ENCODE data around the gene PHKA2.

PHKA2 gene

DNA sequence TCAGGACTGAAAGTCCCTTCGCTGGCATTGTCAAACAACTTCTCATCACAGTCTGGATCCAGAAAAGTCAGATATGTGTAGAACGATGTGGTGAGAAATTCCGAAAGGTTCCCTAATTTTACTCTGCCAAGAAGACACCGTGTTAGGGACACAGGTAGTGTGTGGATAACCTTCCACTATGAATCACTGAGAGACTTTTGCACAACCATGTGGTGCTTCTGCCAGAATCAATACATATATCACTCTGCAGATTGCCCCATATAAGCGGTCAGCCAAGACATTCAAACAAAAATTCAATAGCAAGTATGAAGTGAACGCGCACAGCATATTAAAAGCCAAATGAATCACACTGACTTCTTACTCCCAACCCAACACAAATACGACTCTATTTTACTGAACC, 63.8 kb downstream of the PHKA2 start:
- POLR2A ChIA-PET: no interaction called here
- CTCF ChIA-PET: no interaction called here
- no peak for TF ChIP-seq SUZ12 (IDR thresholded peaks at IDR 0.05)
- no peak for TF ChIP-seq ELF4 (IDR thresholded peaks at IDR 0.05)
- TF ChIP-seq LEF1 (IDR thresholded peaks at IDR 0.05; ENCODE audit: borderline replicate concordance): no peak
- TF ChIP-seq TARDBP (IDR thresholded peaks at IDR 0.05): no peak
- TF ChIP-seq NFRKB (IDR thresholded peaks at IDR 0.05): no peak
- TF ChIP-seq FOXA1 (IDR thresholded peaks at IDR 0.05): no peak
- TF ChIP-seq BHLHE40 (IDR thresholded peaks at IDR 0.05; ENCODE audit: borderline replicate concordance): no peak
- no peak for TF ChIP-seq CTBP1 (IDR thresholded peaks at IDR 0.05; ENCODE audit: borderline replicate concordance)
- TF ChIP-seq SP1 (IDR thresholded peaks at IDR 0.05): no peak
- TF ChIP-seq FOXK2 (IDR thresholded peaks at IDR 0.05): no peak
- TF ChIP-seq, protein P1, sequence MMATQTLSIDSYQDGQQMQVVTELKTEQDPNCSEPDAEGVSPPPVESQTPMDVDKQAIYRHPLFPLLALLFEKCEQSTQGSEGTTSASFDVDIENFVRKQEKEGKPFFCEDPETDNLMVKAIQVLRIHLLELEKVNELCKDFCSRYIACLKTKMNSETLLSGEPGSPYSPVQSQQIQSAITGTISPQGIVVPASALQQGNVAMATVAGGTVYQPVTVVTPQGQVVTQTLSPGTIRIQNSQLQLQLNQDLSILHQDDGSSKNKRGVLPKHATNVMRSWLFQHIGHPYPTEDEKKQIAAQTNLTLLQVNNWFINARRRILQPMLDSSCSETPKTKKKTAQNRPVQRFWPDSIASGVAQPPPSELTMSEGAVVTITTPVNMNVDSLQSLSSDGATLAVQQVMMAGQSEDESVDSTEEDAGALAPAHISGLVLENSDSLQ (IDR thresholded peaks at IDR 0.05): no peak
- no peak for TF ChIP-seq FOXM1 (IDR thresholded peaks at IDR 0.05; ENCODE audit: borderline replicate concordance)
- no peak for TF ChIP-seq ZNF384 (IDR thresholded peaks at IDR 0.05)
- no peak for TF ChIP-seq L3MBTL2 (conservative IDR thresholded peaks at IDR 0.05)
- TF ChIP-seq HDGF (IDR thresholded peaks at IDR 0.05; ENCODE audit: borderline replicate concordance): no peak
- TF ChIP-seq ARNT (IDR thresholded peaks at IDR 0.05): no peak
- DNase-seq (ENCODE audit: extremely low spot score): no peak

DNA sequence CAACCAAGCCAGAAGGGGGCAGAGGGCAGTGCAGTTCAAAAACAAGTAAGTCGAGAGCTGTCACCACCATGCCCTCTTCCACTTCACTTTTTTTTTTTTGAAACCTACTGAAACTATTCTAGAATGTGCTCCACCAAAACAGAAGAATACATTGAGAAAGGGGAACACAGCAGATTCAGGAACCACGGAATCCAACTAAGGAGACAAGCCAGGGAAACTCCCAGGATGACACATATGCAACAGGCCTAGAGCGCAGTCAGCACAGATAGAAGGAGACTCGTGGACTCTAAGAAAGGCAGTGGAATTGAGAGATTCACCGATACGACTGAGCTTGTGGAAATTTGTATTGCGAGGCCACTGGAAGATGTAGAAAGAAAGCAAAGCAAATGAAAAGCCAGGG, 66.1 kb downstream of the PHKA2 start:
- ChIA-PET POLR2A (no interaction called here), CTCF (no interaction called here)
- DNase-seq (ENCODE audit: extremely low spot score): no peak
- TF ChIP-seq SUZ12 (IDR thresholded peaks at IDR 0.05): no peak
- no peak for TF ChIP-seq SP1 (IDR thresholded peaks at IDR 0.05)
- no peak for TF ChIP-seq LEF1 (IDR thresholded peaks at IDR 0.05; ENCODE audit: borderline replicate concordance)
- TF ChIP-seq ZNF384 (IDR thresholded peaks at IDR 0.05): no peak
- TF ChIP-seq FOXM1 (IDR thresholded peaks at IDR 0.05; ENCODE audit: borderline replicate concordance): no peak
- TF ChIP-seq ARNT (IDR thresholded peaks at IDR 0.05): no peak
- TF ChIP-seq, protein P1 (IDR thresholded peaks at IDR 0.05): no peak
- no peak for TF ChIP-seq HDGF (IDR thresholded peaks at IDR 0.05; ENCODE audit: borderline replicate concordance)

DNA sequence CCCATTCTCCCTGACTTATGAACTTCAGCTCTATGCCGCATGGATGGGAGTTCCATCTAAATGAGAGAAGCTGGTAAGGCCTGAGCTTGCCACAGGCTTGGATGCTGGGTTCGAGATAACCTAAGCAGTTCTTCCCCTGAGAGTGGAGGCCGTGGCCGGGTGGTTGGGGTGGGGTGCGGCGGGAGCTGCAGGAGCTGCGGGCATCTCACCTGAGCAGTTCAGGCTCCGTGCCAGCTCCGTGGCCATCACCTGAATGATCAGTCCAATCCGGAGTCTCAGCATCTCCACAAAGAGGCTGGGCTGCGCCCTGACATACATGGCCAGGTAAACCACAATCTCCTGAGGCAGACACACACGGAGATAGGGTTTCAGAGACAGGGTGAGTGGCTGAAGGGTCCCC, 77.6 kb downstream of the PHKA2 start:
- DNase-seq (ENCODE audit: extremely low spot score): no peak
- TF ChIP-seq ZNF384 (IDR thresholded peaks at IDR 0.05) (no peak), SUZ12 (IDR thresholded peaks at IDR 0.05) (no peak), NFRKB (IDR thresholded peaks at IDR 0.05) (no peak), CTBP1 (IDR thresholded peaks at IDR 0.05; ENCODE audit: borderline replicate concordance) (no peak), FOXA1 (IDR thresholded peaks at IDR 0.05) (no peak), ELF4 (IDR thresholded peaks at IDR 0.05) (no peak), FOXK2 (IDR thresholded peaks at IDR 0.05) (no peak), LEF1 (IDR thresholded peaks at IDR 0.05; ENCODE audit: borderline replicate concordance) (no peak), L3MBTL2 (conservative IDR thresholded peaks at IDR 0.05) (no peak), BHLHE40 (IDR thresholded peaks at IDR 0.05; ENCODE audit: borderline replicate concordance) (no peak), SP1 (IDR thresholded peaks at IDR 0.05) (no peak), HDGF (IDR thresholded peaks at IDR 0.05; ENCODE audit: borderline replicate concordance) (no peak), ARNT (IDR thresholded peaks at IDR 0.05) (no peak), FOXM1 (IDR thresholded peaks at IDR 0.05; ENCODE audit: borderline replicate concordance) (no peak), TARDBP (IDR thresholded peaks at IDR 0.05) (no peak)
- TF ChIP-seq, protein P1 (IDR thresholded peaks at IDR 0.05): no peak

DNA sequence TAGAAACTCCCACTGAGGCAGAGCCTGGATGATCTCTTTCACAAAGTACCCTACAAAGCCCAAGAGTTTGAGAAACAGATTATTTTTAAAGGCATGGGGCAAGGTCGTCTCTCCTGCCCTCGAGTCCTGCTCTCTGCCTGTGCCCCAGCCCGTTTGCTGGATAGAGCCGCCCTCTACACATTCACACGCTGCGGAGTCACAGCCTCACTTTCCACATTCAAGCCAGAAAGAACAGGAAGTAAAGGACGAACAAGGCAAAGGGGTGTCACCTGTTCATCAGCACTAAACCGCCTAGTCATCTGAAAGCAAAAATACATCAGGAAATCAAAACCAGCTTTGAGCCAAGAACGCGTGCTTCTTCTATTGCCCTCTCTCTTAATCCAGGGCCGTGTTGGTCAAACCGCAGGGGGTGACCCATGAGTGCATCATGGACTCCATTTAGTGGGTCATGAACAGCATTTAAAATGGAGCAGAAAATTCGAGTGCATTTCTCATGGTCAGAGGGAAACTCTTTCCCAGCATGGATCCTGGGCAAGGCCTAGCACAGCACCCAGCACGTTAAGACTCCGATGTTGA, 83.4 kb downstream of the PHKA2 start:
- ChIA-PET CTCF (interaction anchor here (0.5 kb wide), 1 partner anchor 125 kb away, joined by 8 read pairs; no protein-coding TSS in a partner anchor), POLR2A (no interaction called here)
- DNase-seq (ENCODE audit: extremely low spot score): no peak
- TF ChIP-seq ZNF384 (IDR thresholded peaks at IDR 0.05) (no peak), TARDBP (IDR thresholded peaks at IDR 0.05) (no peak), HDGF (IDR thresholded peaks at IDR 0.05; ENCODE audit: borderline replicate concordance) (no peak), FOXK2 (IDR thresholded peaks at IDR 0.05) (no peak), FOXM1 (IDR thresholded peaks at IDR 0.05; ENCODE audit: borderline replicate concordance) (no peak), SP1 (IDR thresholded peaks at IDR 0.05) (no peak), NFRKB (IDR thresholded peaks at IDR 0.05) (no peak), LEF1 (IDR thresholded peaks at IDR 0.05; ENCODE audit: borderline replicate concordance) (no peak), L3MBTL2 (conservative IDR thresholded peaks at IDR 0.05) (no peak), ELF4 (IDR thresholded peaks at IDR 0.05) (no peak)
- TF ChIP-seq, protein P1 (IDR thresholded peaks at IDR 0.05): no peak

More for the DNA sequence above, 77.6 kb downstream of the PHKA2 start:
- ChIA-PET CTCF (no interaction called here), POLR2A (no interaction called here)

DNA sequence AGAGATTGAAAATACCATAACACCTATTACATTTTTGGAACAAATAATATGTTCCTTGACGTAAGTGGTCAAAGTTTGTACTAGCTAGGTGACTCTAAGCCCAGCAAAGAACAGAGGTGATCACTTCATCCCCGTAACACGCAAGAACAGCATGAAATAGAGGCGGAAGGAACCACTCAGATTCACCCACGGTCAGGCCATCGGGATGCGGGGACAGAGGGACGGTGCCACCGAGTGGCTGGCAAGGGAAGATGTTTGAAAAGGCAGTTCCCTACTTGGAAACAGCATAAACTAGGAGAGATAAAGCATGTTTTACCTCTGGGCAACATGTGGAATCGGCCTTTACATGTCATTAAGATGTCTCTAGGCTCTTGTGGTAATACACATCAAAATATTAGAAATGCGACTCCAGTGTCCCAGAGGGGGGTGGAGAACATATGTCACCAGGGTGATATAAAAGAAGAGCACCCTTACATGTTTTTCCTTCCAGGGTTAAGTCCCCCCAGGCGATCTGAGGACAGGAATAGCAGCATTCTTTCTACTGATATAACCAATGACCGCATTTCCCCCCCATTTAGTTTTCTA, 84.0 kb downstream of the PHKA2 start:
- TF ChIP-seq ELF4 (IDR thresholded peaks at IDR 0.05) (no peak), NFRKB (IDR thresholded peaks at IDR 0.05) (no peak)
- CTCF ChIA-PET: no interaction called here
- DNase-seq (ENCODE audit: extremely low spot score): peak; percentile 34
- POLR2A ChIA-PET: no interaction called here

DNA sequence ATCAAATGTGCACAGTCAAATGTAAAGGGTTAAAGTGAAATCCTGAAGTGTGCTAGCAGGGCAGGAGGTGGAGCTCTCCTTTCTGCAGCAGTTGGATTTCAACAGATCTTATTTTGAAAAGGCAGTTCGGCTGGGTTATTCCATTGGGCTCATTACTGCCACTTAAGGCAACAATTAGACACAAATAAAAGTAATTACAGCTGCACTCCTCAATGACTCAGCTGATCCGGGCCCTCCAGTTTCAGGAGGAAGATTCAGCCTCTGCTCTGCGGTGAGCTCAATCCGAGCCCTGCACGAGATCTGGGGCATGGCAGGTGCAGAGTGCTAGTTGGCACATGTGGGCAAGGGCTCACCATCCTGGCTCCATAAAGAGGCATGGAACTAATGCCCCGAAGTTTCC, 85.4 kb downstream of the PHKA2 start:
- TF ChIP-seq ZNF384 (IDR thresholded peaks at IDR 0.05) (no peak), NFRKB (IDR thresholded peaks at IDR 0.05) (no peak)
- POLR2A ChIA-PET: no interaction called here
- CTCF ChIA-PET: no interaction called here
- no peak for DNase-seq (ENCODE audit: extremely low spot score)
